NCI-H2029 treated with DMSO at 0.1 percent for 48 hours (cell line): ENCODE data around the gene PEPD.

ENCODE experiments used
- DNase-seq: peaks from one replicate; lab custom pipeline; 2025; lab: John Stamatoyannopoulos, UW

The PEPD gene

DNA sequence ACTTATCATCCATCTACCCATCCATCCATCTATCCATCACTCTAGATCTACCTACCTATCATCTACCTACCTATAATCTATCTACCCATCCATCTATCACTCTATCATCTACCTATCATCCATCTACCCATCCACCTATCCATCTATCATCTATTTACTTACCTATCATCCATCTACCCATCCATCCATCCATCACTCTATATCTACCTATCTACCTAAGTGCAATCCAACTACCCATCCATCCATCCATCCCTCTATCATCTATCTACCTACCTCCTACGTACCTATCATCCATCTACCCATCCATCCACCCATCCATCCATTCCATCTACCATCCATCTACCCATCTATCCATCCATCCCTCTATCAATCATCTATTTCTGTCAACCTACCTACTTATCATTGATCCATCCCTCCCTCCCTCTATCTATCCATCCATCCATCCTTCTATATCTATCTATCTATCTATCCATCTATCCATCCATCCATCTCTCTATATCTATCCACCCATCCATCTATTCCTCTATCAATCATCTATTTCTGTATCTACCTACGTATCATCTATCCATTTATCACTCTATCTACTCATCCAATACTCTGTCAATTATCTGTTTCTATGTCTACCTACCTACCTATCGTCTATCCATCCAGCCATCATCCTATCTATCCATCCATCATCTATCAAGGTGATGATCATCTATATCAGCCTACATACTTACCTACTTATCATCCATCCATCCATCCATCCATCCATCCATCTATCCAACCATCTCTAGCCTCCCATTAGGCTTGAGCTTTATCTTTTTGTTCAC lies 99.0 kb downstream of the PEPD start:
- no peak for DNase-seq

DNA sequence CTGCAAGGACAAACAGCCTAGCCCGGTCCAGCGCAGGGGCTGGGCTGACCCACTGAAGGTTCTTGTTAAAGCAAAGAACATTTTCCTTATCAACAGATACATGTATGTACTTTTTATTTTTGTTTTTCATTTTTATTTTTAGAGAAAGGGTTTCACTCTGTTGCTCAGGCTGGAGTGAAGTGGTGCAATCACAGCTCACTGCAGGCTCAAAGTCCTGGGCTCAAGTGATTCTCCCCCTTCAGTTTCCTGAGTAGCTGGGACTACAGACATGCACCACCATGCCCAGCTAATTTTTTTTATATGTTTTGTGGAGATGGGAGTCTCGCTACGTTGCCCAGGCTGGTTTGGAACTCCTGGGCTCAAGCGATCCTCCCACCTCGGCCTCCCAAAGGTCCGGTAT lies 100.2 kb downstream of the PEPD start:
- no peak for DNase-seq

DNA sequence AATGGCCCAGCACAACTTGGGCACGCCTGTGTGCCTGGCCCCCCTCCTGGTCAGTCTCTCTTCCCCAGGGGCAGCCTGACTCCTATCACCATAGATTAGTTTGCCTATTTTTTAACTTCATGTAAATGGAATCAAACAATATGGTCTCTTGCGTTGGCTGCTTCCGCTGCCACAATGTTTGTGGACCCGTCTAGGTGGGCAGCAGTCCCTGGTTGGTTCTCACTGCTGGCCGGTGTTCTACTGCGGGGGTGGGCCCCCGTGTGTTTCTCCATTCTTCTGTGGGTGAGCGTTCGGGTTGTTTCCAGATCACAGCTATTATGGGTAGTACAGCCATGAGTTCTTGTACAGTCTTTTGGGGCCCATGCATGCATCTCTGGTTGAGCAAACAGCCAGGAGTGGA lies 100.8 kb downstream of the PEPD start:
- DNase-seq: no peak

DNA sequence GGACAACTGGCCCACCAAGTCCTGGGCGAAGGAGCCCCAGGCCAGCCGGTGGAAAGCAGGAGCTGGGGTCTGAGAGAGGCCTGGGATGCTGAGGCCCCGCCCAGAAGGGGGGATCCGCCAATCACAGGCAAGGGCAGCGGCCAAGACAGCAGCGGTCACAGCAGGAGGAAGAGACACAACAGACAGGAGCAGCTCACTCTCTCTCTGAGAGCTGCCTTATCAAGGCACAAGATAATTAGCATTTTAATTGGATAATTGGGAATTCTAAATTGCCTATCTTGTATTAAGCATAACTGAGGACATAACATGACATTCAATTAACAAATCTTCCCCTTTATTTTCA lies 101.8 kb downstream of the PEPD start:
- no peak for DNase-seq

DNA sequence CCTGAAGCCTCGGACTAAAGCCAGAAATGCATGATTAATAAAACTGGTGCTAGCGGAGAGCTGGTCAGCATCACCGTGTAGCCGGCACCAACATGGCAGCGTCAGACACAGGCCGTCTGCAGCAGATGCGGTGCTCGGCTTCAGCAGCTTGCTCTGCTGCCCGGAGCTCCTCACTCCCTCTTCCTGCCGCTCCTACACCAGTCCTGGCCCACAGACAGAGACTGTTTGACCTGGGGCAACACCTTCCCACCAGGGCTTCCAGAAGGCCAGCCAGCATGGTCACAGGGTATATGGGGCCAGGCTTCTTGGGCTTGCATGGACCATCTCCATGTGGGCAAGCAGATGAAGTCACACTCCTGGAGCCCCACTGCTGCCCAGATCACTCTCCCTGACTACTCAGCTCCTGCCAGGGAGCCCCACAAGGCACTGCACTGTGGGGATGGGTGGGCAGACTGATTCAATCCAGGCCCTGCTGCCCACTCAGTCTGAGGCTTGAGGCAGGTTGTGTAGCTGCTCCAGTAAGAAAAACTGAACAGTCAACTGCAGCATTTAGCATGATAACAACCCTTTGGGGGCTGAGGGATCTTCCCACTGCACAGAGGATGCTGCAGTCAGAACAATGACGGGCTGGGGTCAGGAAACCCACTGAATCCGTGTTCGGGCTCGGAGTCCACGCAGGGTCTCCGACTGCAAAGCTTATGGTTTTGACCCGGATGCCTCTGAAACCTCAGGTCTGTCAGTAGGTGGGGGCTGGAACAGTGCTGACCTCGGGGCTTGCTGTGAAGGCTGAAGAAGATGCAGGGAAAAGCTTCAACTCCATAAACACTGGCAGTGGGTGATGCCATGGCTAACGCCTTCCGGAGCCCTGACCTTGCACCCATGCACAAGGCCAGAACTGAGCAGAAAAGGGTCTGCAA lies 102.5 kb downstream of the PEPD start:
- DNase-seq: no peak

DNA sequence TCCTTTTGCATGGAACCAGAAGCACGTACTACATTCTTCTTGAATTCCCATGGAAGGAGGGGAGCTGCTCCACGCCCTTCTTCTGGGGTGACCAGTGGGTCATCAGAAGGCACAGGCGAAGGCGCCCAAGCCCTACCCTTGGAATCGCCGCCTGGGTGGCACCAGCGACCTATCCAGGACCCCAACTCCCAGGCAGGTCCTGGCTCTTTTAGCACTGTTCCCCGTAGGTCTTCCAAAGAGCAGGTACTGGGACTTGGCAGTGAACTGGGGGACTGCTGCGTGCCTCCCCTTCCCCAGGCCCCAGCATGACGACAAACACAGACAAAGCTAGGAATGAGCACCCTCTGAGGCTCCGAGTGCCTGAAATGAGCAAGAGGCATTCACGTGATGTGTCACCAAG lies 103.1 kb downstream of the PEPD start:
- no peak for DNase-seq

DNA sequence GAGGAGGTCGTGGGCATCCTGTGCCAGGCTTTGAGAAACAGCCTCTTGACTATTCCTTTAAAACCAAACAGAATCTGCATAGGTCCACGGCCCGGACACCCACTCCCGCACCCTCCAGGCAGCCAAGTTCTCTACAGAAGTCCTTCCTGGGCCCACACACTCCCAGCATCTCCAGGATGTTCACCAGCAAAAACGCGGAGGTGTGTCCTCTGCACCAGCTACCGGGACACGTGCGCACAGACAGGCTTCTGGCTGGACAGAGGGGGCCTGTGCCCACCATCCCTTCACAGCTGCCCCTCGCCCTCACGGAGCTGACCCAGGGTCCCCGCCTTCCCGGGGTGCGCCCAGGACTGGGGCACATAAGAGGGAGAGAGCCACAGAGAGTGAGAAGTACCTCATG lies 103.8 kb downstream of the PEPD start:
- no peak for DNase-seq

DNA sequence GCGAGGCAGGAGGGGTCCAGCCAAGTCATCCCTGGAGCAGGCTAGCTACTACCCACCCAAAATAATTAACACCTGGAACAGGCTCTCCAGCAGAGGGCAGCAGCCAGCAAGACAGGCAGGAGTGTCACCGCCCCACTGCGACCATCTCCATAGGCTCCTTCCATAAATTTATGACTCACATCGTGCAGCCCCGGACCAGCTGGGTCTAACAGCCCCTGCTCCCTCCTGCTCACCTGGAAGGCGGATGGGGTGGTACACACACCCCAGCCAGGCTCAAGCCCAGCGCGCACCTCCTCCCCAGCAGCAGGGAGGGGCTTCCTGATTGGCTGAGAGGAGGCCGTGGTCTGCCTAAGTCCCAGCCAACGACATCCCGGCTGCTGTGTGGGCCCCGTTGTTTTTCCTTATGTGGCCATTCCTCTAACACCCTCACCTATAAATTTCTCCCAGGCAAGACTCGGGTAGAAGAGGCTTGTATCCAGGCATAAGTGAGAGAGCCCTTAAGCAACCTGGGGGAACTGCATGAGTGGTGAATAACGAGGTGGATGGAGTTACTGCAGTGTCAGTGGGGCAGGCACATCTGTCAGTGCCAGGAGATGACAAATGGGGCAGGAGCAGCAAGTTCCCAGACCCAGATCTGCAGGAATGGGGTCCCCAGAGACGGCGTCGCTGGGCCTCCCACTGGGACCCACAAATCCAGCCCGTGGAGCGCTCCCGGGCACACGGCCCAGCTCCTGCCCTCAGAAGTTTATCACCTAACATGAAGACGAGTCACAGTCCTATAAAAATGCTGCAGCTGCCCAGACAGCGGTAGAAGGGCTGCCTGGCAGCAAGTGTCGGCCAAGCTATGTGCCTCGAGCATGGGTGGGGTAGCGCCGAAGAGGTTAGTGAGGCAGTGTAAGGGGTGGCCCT lies 105.0 kb downstream of the PEPD start:
- DNase-seq: peak; percentile 20

DNA sequence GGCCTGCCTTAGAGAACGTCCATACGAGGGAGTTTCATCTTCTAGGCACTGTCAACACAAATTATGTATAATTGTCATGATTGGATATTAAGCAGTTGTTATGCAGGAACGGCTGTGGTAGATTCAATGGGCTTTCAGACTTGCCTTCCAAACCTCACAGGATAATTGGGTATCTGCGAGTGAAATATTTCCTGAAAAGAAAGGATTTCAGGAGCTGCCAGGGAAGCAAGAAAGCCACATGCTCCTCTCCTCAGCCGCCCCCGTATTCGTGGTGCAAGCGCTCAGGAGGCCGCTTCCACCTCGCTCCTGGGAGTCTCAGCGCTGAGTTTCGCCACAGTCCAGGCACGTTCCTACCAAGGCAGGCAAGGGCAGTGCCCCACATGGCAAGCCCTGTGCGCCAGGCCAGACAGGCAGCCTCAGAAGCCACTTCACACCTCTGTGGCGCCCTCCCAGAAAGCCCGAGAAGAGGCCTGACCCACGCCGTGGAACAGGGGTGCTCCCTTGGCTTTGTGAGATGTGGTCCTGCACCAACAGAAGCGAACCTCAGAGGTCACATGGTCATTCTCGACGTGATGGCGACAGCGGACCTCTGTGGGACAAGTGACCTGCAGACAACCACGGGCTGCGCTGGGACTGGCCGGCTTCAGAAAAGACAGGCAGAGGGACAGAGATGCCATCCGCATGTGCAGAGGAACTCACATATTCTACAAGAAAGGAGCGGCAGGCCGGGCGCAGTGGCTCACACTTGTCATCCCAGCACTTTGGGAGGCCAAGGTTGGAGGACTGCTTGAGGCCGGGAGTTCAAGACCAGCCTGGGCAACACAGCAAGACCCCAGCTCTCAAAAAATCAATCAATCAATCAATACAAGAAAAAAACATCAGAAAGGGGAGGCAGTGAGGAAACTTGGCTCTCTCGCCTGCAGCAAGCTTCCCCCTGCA lies 106.7 kb downstream of the PEPD start:
- no peak for DNase-seq

DNA sequence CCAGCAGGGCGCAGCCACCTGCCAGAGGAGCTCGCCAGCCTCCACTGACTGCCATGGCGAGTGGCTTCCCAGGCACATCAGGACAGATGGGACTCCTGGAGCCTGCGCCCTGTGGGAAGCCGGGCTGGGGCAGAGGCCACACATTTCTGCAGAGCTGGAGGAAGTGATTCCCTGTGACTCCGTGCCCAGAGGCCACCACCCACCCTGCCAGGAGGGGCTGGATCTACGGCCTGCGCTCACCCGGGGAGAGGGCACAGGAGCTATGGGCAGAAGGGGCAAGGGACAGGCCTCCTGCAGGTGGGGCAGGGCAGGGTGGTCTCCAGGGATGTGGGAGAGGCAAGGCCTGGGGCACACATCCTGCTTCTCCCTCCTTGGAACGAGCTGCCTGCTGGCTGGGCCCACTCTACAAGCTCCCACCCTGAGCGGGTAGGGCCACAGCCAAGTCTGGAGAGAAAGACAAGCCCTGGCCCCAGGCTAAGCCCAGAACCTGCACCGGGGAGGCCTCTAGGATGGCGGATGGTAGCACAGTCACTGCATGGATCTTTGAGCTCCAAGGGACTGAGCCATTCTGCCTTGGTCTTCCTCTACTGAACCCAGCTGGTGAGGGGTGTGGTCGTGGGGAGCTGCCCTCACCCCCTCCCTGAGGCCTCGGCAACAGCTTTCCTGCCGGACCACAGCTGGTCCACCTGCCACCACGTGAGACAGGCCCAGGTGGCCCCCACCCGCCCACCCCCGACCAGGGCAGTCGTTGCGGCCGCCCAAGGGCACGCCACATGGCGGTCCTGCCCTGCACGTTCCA lies 107.5 kb downstream of the PEPD start:
- no peak for DNase-seq

DNA sequence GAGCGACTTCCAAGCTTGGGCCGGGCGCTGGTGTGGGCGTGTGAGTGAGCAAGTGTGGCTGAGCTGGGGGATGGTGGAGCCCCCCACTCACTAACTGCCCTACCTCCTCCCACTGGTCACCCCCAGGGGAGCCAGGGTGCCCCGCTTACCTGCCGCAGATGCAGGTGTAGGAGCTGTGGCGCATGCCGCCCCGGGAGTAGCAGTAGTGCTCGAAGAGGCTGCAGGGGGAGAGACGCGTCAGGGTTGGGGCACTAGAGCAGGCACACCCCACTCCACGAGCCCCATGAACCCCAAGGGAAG lies 108.2 kb downstream of the PEPD start:
- DNase-seq: no peak

DNA sequence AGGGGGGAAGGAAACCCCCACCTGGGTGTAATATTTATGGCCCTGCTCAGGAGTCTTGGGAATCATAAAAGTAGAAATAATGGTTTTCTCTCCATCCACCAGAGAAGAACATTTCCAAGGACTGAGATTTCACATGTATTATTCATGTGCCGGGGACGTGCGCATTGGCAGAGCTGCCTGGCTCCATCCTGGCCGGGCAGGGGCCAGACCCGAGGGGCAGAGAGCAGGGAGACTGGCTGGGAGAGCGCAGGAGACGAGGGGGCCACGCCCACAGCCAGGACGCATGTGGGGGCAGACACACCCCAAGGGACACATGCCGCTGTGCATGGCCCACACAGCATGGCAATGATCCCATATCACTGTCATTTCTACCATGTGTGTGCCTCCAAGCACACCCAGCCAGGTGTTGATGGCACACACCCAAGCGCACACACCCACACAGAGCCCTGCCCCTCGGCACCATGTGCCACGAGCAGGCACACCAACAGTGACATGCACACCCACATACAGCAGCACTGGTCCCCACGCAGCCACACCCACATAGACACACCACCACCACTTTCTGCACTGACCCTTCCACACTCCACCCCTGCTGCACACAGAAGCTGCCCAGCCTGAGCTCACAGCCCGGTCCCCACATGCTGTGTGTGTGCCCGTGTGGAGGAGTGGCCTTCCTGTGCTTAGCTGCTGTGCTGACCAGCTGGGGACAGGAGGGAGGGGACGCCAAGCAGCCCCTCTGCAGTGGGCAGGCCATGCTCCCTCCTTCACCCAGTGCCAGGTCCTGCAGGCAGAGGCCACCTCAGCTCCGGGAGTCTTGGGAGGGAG lies 108.8 kb downstream of the PEPD start:
- no peak for DNase-seq

DNA sequence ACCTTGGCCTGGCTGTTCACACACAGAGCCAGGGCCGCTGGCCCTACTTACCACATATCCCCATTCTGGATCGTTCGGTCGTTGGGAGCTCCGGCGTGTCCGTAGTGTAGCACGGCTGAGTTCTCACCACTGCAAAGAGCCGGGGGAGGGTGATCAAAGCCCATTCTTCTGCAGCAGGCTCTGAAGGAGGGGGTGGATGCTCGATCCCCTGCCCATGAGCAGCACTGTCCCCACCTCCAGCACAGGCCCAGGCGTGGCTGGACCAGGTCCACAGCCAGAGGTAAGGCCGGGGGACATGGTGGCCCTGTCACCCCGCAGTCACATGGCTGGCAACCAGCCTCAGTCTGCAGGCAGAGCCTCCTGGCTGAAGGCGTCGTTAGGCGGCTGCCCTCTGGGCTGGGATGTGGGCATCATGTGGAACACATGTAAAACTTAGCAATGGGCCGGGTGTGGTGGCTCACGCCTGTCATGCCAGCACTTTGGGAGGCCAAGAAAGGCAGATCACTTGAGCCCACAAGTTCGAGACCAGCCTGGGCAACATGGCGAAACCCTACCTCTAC lies 109.9 kb downstream of the PEPD start:
- DNase-seq: no peak

DNA sequence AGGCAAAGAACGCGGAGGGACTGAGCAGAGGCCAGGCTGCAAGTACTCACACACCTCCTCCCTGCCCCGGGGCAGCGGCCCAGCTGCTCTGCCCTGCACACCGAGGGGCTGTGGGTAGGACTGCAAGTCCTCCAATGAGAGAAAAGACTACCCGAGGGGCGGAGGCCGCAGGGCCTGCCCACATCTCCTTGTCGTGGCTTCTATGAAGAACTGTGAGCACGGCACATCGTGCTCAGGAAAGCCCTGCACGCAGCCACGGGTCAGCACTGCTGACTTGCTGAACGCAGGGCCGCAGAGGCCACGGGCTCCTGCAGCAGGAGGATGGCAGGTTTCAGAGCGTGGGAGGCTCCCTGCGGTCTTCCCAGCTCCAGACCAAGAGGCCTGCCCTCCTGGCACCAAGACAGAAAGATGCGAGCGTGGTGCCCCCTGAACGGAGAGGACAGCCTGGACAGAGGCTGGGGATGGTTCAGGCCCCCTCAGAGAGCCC lies 110.6 kb downstream of the PEPD start:
- no peak for DNase-seq

DNA sequence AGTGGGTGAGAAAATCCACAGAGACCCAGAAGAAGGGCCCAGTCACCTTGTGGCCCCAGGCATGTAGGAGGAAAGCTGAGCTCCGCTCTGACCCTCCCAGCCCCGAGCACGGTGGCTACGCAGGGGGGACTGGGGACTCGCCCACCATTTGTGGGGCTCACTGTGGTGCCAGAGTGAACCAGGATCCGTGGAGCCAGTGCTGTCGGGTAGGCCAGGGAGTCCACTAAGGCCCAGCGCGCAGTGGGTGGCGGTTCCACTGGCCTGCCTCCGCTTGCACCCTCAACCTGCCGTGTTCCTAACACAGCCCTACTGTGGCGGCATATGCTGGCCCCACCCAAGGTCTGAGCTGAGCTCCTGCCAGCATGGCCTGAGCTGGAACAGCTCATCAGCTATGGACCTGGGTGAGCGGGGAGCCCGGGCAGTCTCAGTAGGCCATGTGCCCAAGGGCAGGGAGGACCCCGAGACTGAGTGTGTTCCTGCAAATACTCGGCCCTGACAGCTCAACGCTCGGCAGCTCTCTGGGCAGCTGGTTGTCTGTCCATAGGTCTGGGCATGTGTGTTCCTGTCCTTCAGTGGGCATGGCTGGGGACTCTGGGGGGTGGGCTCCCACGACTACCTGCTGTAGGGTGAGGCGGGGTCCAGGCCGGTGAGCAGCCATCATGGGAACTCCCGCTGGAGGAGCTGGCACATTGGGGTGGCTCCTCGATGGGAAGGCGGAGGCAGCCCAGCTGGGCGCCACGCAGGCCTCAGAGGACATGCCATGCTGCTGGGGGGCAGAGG lies 111.5 kb downstream of the PEPD start:
- no peak for DNase-seq

DNA sequence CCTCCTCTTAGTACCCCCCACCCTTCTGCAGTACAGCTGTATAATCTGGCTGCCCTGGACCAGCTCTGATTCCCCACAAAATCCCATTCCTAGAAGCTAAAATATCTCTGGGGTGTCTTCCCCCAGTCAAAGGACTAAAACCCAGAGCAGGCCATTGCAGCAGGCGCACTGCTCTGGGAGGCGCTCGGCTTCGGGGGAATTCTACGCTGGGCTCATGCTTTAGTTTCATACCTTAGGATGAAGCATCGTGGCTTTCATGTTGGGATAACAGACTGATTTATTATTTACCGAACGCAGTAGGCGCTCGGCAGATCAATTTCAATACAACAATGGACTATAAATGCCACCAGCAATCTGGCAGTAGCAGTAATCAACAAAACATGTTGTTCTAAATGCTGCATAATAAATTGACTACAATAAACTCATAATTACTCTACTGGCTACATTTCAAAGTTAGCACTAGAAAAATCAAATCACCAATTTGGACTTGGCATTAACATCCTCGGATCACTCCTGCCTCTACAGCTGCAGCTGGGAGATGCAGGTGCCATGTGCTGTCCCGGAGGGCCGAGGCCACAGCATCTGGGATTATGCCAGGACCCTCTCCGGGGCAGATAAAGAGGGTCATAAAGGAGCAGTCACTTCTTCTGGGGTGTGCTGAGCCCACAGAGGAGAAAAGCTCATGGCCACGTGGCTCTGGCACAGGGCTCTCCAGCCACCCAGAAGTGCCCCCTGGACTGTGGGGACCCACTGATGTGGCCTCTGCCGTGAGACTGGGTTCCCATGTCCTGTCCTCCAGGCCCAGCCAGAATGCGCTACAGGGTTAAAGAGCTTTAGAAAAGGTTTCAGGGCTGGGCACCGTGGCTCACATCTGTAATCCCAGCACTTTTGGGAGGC lies 112.8 kb downstream of the PEPD start:
- DNase-seq: no peak

DNA sequence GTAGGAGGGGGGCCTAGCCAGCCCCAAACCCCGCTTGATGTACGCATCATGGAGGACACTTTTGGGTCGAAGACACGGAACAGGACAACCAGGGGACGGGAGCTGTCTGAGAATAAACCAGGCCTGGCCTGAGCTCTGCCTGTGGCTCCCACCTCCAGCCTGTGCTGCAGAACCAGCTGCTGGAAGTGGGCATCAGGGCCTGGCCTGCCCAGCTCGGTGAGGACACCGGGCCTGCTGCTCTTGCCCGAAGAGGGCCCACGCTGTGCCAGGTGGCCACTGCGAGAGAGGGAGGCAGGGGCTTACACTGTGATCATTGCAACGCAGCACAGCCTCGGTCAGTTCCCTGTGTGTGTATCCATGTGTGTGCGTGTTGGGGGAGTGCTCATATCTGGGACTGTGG lies 113.5 kb downstream of the PEPD start:
- DNase-seq: no peak
